Measurements from ENCODE around the gene TTYH3. TPM values are rescaled to one million over a fixed set of nuclear protein-coding genes. Genes with fewer than 3 reads are reported as not detected.

The TTYH3 gene
- total RNA-seq, 1 donor from 2014 or later: 25.4 TPM

DNA sequence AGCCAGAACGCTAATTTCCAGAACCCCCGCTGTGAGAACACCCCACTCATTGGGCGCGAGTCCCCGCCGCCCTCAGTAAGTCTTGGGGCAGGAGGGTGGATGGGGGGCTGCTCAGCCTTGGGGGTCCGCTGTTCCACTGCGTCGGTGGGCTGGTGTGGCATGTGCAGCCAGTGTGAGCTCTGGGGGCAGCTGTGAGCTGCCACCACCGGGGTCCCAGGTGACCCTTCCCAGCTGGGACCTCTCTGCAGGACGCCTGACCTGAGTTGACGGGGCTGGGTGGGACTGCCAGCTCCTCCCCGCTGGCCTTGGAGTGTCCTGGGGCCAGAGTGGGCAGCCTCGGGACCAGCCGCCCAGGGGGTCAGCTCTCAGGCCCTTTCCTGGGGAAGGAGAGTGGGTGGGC, 27.2 kb downstream of the TTYH3 start:
- ChIA-PET CTCF (no interaction called here), POLR2A (no interaction called here)
- intact Hi-C loops (cut with micrococcal nuclease): no loop called here

DNA sequence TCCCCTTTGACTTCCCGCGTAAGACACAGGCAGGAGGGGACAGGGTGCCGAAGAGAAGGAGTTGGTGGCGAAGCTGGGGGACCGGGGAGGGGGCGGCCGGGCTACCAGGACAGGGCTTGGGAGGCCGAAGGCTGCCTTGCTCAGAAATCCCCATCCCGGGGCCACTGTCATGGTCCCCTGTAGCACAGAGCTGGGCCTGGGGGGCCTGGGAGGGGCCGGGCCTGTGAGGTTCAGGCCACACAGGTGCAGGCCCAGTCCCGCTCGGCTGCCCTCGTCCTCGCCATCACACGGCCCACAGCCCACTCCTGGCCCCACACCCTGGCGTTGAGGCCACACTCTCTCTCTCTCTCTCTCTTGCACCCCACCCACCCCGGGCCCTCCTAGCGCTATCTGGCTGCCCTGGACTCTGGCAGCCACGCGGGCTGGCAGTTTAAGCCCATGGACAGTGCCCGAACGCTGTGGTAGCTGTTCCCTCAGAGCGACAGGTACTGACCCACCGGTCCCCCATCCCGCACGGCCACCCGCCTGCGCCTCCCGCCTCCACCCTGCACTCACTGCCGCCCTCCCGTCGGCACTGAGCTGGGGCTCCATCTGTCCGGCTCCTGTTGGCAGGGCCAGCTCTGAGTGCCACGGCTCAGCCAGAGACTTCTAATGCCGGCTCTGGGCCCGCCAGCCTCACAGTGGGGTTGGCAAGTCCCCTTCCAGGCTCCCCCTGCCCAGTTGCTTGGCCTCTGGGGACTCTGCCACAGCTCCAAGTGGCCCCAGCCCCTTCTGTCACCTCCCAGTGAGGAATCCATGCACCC, 28.0 kb downstream of the TTYH3 start:
- Mint-ChIP-seq H3K4me3 (no peak overlapping the region), H3K4me1 (no peaks in the 10 kb centered on the region), H3K27ac (no peak overlapping the region), H3K9me3 (no peaks in the 10 kb centered on the region), H3K36me3 (ENCODE audit: low read depth) (peaks cover 9% of the 10 kb centered on the region), H3K27me3 (no peaks in the 10 kb centered on the region)
- TF ChIP-seq, protein P1, sequence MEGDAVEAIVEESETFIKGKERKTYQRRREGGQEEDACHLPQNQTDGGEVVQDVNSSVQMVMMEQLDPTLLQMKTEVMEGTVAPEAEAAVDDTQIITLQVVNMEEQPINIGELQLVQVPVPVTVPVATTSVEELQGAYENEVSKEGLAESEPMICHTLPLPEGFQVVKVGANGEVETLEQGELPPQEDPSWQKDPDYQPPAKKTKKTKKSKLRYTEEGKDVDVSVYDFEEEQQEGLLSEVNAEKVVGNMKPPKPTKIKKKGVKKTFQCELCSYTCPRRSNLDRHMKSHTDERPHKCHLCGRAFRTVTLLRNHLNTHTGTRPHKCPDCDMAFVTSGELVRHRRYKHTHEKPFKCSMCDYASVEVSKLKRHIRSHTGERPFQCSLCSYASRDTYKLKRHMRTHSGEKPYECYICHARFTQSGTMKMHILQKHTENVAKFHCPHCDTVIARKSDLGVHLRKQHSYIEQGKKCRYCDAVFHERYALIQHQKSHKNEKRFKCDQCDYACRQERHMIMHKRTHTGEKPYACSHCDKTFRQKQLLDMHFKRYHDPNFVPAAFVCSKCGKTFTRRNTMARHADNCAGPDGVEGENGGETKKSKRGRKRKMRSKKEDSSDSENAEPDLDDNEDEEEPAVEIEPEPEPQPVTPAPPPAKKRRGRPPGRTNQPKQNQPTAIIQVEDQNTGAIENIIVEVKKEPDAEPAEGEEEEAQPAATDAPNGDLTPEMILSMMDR (IDR thresholded peaks at IDR 0.05): no peak
- DNase-seq (no peak), ATAC-seq (ENCODE audit: low read depth) (no peak)
- intact Hi-C loops (cut with micrococcal nuclease): no loop called here
- ChIA-PET CTCF (interaction anchor here (0.6 to 0.7 kb wide), 2 partner anchors 39 to 484 kb away, joined by 3 read pairs; no protein-coding TSS in a partner anchor), POLR2A (no interaction called here)

More for the DNA sequence above, 27.2 kb downstream of the TTYH3 start:
- ATAC-seq (ENCODE audit: low read depth) (no peak), DNase-seq (no peak)
- H3K9me3 Mint-ChIP-seq: no peaks in the 10 kb centered on the region
- peaks cover 9% of the 10 kb centered on the region for H3K36me3 Mint-ChIP-seq (ENCODE audit: low read depth)
- no peak overlapping the region for H3K27ac Mint-ChIP-seq
- H3K4me1 Mint-ChIP-seq: no peaks in the 10 kb centered on the region
- TF ChIP-seq, protein P1 (IDR thresholded peaks at IDR 0.05): no peak
- no peaks in the 10 kb centered on the region for H3K27me3 Mint-ChIP-seq
- no peak overlapping the region for H3K4me3 Mint-ChIP-seq

DNA sequence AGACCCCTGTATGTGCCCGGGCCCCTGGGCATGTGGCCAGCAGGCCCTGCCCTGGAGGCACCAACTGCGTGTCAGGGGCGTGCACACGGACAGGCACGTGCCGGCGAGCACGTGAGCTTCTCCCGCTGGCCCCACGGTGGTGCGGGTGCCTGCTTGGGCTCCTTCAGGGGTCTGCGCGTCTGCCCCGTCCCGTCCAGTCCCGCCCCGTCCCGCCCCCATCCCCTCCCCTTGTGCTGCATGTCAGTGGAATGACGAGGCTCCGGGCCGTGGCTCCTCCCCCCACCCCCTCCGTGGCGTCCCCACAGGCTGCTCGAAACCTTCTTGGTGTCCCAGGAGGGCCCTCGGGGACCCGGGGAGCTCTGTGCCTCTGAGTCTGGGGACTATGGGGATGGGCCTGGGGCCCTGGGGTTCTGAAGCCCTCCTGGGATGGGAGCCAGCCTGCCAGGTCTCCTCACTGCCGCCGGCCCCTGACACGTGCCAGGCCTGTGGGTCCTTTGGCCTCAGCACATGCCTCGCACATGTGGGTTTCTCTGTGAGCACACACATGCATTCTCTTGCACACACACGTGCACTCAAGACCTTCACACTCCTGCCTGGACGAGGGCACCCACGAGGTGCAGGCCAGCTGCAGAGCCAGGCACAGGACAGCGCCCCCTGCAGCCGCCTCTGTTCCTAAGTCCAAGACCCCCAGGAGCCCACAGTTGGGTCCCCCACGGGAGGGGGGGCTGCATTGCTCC, 28.7 kb downstream of the TTYH3 start:
- Mint-ChIP-seq H3K27ac (no peak overlapping the region), H3K36me3 (ENCODE audit: low read depth) (peaks cover 9% of the 10 kb centered on the region), H3K27me3 (no peaks in the 10 kb centered on the region), H3K9me3 (no peaks in the 10 kb centered on the region), H3K4me3 (no peak overlapping the region), H3K4me1 (no peaks in the 10 kb centered on the region)
- ATAC-seq (ENCODE audit: low read depth) (peak; percentile 23), DNase-seq (no peak)
- CTCF ChIA-PET: interaction anchor here (0.7 kb wide), 1 partner anchor 38 kb away, joined by 3 read pairs; no protein-coding TSS in a partner anchor
- TF ChIP-seq, protein P1 (IDR thresholded peaks at IDR 0.05): no peak
- intact Hi-C loops (cut with micrococcal nuclease): no loop called here
- POLR2A ChIA-PET: no interaction called here

DNA sequence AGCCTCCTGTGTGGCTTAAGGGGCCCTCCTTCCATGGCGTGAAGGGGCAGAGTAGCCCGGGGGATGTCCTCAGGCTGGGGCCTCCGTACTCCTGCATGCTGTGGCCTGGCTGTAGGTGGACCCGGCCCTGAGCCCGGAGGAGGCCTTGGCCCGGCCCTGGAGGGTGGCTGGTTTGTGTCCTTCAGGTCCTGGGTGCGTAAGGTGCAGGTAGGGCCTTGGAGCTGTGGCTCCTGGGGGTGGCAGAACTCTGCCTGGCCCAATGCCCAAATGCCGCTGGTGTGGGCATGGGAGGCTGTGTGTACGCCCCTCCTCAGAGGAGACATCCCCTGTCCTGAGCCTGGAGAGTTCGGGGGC, 29.3 kb downstream of the TTYH3 start:
- ATAC-seq (ENCODE audit: low read depth) (no peak), DNase-seq (no peak)
- TF ChIP-seq, protein P1 (IDR thresholded peaks at IDR 0.05): no peak
- Mint-ChIP-seq H3K9me3 (no peaks in the 10 kb centered on the region), H3K4me3 (no peak overlapping the region), H3K27ac (no peak overlapping the region), H3K36me3 (ENCODE audit: low read depth) (peaks cover 9% of the 10 kb centered on the region), H3K4me1 (no peaks in the 10 kb centered on the region), H3K27me3 (no peaks in the 10 kb centered on the region)
- intact Hi-C loops (cut with micrococcal nuclease): no loop called here
- ChIA-PET POLR2A (no interaction called here), CTCF (no interaction called here)

DNA sequence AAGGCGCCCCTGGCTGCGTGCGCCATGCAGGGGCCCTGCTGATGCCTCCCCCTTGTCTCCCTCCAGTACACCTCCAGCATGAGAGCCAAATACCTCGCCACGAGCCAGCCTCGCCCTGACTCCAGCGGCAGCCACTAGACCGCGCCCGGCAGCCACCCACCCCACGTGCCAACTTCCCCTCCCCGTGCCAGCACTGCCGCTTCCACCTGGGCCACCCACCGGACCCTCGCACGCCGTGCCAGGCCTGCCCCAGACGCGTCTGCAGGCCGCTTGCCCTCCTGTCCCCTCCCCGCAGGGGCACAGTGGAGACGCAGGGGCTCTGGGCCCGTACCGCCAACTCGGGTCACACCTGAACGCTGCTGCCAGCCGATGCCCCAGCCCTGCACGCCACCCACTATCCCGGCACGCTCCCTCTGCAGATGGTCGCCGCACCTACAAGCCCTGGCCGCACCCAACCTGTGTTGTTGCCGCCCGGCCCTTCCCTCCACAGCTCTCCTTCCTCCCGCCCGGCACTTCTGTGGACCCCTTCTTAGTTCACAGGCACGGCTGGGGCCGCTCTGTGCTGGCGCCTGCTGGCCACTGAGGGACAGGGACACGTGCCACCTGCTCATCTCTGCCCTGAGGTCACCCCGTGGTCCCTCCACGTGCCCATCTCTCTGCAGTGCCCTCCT, 30.0 kb downstream of the TTYH3 start:
- Mint-ChIP-seq H3K27me3 (no peaks in the 10 kb centered on the region), H3K36me3 (ENCODE audit: low read depth) (peaks cover 9% of the 10 kb centered on the region), H3K4me1 (no peaks in the 10 kb centered on the region), H3K27ac (no peak overlapping the region), H3K4me3 (no peak overlapping the region), H3K9me3 (no peaks in the 10 kb centered on the region)
- intact Hi-C loops (cut with micrococcal nuclease): no loop called here
- DNase-seq (no peak), ATAC-seq (ENCODE audit: low read depth) (no peak)
- TF ChIP-seq, protein P1 (IDR thresholded peaks at IDR 0.05): no peak
- CTCF ChIA-PET: no interaction called here
- POLR2A ChIA-PET: interaction anchor here (0.6 kb wide), 1 partner anchor 109 kb away, joined by 3 read pairs; no protein-coding TSS in a partner anchor

All from activated B cell treated with CpG ODN at 0.5 μM for 24 hours (primary cell).